HG02763 (cell line): ENCODE measurements around the gene ZNF330.

Experiments
- ATAC-seq: cut with Tn5 transposase; IDR thresholded peaks from one replicate; pipeline ENCODE4 v1.9.1; 2021; ENCODE audit warnings: mild to moderate bottlenecking, moderate library complexity; ENCODE audit not compliant: unreplicated experiment

Gene ZNF330

GRCh38 chr4:141229408-141230101, 8.9 kb downstream of the ZNF330 start:
- ATAC-seq, result peak; percentile 63

DNA sequence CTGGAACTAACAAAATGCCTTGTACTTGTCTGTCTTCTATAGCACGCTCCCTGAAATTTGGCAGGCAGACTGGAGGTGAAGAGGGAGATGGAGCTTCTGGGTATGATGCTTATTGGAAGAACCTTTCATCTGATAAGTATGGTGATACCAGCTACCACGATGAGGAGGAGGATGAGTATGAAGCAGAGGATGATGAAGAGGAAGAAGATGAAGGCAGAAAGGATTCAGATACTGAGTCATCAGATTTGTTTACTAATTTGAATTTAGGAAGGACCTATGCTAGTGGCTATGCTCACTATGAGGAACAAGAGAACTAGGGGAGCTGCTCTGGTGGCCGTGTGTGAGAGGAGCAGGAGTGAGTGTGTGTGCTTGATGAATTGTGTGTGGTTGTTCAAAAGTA, 13.0 kb downstream of the ZNF330 start:
- ATAC-seq, result no peak

DNA sequence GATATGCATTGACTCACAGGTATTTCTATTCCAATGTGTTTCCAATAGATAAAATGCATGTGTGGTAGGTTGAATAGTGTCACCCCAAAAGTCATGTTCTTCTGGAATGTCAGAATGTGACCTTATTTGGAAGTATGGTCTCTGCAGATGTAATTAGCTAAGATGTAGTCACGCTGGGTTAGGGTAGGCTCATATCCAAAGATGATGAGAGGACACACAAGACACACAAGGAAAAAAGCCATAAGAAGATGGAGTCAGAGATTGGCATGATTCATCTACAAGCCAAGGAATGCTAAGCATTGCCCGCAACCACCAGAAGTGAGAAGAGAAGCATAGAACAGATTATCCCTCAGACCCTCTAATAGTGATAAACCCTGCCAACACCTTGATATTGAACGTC, 17.5 kb downstream of the ZNF330 start:
- ATAC-seq, result no peak

GRCh38 chr4:141240259-141240658, 19.6 kb downstream of the ZNF330 start:
- ATAC-seq, result no peak

DNA sequence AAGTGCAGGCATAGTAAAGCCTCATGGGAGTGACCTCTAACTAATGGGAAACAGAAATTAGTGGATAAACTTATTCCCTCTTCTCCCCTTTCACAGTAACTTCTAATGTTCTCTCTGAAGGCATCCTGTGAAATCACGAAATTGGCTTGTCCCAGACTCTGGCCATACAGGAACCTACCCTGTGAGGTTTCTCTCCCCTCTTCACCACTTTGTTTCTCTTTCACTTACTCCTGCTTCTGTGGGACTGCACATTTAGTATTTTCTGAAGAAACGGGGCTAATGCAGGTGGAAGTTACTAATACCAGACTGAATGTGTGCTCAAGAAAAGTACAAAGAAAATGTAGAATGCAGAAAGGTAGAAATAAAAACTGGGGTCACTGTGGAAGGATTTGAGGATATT, 20.0 kb downstream of the ZNF330 start:
- no peak for ATAC-seq

DNA sequence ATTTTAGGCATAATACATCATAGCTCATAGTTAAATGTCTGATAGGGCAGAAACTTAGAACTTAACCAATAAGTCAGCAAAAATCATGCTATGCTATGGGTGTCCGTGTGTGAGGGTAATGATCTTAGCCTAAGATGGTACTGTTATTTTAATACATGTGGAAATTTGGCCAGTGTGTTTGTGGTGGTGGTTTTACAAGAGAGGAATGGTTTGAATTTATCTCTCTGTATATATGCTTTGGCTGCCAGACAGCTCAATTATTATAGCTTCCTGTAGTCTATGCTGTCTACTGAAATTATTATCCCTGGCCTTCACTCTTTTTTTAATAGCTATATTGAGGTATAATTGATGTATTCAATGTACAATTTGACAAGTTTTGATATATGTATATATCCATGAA, 21.3 kb downstream of the ZNF330 start:
- ATAC-seq, result no peak

DNA sequence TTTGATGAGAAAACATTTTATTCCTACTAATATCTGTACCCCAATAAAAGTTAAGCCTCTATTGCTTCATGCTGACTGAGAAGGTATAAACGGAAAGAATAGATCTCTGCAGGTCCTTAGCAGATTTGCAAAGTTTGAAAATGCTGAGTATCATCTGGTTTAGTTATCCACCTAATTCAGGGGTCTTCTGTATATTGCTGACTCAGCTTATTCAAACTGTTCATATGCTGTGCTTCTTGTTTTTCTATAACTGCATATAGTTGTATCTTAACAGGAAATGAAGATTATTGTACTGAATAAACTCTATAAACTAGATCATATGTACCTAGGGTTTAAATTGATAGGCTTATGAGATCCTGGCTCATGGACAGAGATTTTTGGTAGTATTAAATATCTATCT, 23.7 kb downstream of the ZNF330 start:
- no peak for ATAC-seq

- ATAC-seq, result no peak
Observed at GRCh38 chr4:141246243-141246642, 25.5 kb downstream of the ZNF330 start.

DNA sequence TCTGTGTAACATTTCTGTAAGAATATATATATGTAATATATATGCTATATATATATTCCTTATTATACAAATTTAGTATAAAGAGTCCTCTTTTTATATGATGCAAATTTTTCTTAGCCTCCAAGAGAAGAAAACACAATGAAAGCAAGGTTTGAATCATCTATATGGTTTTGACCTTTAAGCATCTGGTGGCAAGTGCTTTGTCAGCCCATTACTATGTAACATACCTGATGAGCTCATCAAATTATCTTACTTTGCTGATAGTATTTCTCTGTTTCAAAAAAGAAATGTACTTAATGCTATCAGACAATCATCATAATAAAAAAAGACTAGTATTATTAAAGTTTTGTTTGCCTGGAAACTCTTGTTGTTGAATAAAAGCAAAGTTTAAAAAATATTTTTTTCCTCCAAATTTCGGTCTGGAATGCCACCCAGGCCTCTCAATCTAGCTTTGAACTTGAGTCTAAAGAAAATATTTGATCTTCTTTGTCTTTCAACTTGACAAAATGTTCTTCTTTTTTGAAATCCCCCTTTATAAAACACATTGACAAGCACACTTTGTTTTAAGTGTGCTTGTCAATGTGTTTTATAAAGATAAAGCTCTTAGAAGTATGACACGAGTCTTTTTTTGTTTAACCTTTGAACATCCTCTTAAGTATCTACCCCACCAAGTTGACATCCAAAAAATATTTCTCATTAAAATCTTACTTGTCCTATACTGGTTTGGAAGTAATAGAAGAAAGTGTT, 26.2 kb downstream of the ZNF330 start:
- no peak for ATAC-seq

DNA sequence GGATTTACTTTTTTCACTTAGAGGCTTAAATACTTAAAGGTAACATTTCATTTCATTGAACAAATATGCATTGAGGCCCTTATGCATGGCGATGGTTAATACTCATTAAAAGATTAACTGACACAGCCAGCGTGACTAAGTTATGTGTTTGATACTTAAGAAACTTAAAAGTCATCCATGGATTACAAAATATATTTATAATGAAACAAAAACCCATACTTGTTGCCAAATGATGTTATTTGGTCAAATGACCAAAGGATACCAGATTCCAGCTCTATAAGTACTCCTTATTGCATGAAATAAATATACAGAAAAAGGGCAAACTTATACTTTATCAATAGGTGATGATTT, 26.7 kb downstream of the ZNF330 start:
- no peak for ATAC-seq

GRCh38 chr4:141248029-141248428, 27.3 kb downstream of the ZNF330 start:
- no peak for ATAC-seq

- ATAC-seq, result no peak
Observed at GRCh38 chr4:141248486-141248885, 27.8 kb downstream of the ZNF330 start.

DNA sequence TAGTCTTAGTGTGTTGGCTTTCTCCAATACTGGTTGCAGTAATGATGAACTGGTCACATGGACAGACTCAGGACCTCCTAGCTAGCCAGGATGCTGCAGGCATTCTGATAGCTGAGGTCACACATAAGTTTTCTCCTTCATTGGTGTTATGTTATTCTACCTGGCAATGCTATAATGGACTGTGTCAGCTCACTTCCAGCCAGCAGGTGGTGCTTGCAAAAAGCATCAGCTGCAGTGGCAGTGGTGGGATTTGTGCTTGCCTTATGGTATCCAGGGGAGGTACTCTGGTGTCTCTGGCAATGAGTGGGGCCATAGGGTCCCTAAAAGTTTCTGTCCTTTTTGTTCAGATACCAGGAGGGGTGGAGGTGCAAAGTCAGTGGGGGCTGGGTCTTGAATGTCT, 33.6 kb downstream of the ZNF330 start:
- ATAC-seq, result no peak

- no peak for ATAC-seq
Observed at GRCh38 chr4:141255016-141255415, 34.3 kb downstream of the ZNF330 start.

- no peak for ATAC-seq
Observed at GRCh38 chr4:141258558-141258957, 37.9 kb downstream of the ZNF330 start.

- no peak for ATAC-seq
Observed at GRCh38 chr4:141275834-141276233, 55.1 kb downstream of the ZNF330 start.

- ATAC-seq, result no peak
Observed at GRCh38 chr4:141283152-141283551, 62.5 kb downstream of the ZNF330 start.

DNA sequence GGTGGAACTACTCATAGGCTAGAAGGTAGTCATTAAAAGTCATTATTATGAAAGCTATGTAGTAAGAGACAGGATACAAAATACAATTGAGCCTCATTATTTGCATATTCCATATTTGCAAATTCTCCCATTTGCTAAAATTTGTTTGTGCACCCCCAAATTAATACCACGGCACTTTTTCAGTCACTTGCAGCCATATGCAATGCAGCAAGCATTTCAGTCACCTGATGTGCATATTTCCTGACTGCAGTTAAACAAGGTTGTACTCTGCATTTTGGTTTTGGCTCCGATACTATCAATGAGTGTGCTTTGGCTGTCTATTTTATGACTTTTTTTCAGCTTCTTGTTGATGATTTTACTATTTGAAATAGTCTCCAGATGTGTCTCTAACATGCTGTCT, 62.9 kb downstream of the ZNF330 start:
- no peak for ATAC-seq
